GM19239 (cell line): ENCODE results near the gene PDLIM3.
A peak's percentile ranks its signal among the peaks of the same experiment; 100 is the strongest.

Experiments
- DNase-seq: peaks from one replicate; pipeline ENCODE4 v3.0.0; 2011; ENCODE audit warnings: low spot score; ENCODE audit not compliant: insufficient read length
- FAIRE-seq: peaks from 2 replicates; lab custom pipeline; 2011; peaks lifted over from hg19 to GRCh38; lab: Jason Lieb, UNC

Gene PDLIM3, protein sequence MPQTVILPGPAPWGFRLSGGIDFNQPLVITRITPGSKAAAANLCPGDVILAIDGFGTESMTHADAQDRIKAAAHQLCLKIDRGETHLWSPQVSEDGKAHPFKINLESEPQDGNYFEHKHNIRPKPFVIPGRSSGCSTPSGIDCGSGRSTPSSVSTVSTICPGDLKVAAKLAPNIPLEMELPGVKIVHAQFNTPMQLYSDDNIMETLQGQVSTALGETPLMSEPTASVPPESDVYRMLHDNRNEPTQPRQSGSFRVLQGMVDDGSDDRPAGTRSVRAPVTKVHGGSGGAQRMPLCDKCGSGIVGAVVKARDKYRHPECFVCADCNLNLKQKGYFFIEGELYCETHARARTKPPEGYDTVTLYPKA

DNA sequence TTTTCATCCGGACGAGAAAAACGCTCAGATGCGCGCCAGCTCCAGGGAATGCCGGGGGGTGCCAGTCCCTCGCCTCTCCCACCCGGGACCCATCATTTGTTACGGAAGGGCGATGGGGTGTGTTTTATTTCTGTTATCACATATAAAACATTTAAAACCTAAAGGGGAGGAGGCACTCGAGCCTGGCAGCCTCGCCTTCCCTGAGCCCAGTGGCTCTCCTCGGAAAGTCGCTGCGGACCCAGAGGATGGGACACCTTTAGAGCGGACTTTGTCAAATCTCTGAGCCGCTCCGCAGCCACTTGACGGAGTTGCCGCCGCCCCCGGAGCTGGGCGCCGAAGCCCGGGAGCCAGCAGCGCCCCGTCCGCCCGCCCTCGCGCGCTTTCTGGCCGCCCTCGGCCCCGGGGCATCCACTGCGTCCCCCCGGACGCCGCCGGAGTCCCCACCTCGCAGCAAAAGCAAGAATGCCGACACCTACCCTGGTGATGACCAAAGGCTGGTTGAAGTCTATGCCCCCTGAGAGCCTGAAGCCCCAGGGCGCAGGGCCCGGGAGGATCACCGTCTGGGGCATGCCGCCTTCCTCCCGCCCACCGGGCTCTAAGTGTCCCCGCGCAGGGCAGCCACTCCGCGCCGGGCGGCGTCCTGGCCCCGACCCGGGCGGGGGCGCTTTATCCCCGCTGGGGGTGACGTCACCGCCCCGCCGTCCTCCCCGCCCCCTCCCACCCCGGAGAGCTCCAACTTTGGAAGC lies at the start of gene PDLIM3:
TSS of gene PDLIM3 (minus strand) at position 642 of the 746 bp plus-strand sequence. CDS start at position 569, 73 bp downstream.
- FAIRE-seq (no peak), DNase-seq (no peak)

DNA sequence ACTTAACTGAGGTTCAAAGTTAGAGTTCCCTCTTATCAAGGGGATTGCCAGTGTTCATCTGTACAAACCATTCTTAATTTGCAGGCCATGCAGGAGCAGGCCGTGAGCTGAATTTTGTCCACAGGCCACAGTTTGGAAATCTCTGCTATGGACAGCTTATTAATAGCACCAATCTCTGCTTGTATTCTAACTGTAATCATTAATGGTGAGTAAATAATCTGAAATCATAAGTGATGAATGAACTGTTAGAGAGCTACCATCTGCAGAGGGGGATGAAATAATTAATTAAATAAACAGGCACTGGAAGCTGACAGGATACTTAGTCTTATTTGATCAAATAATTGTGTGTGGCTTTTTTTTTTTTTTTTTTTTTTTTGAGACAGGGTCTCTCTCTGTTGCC lies 48.5 kb upstream of the PDLIM3 start:
- DNase-seq (no peak), FAIRE-seq (no peak)

DNA sequence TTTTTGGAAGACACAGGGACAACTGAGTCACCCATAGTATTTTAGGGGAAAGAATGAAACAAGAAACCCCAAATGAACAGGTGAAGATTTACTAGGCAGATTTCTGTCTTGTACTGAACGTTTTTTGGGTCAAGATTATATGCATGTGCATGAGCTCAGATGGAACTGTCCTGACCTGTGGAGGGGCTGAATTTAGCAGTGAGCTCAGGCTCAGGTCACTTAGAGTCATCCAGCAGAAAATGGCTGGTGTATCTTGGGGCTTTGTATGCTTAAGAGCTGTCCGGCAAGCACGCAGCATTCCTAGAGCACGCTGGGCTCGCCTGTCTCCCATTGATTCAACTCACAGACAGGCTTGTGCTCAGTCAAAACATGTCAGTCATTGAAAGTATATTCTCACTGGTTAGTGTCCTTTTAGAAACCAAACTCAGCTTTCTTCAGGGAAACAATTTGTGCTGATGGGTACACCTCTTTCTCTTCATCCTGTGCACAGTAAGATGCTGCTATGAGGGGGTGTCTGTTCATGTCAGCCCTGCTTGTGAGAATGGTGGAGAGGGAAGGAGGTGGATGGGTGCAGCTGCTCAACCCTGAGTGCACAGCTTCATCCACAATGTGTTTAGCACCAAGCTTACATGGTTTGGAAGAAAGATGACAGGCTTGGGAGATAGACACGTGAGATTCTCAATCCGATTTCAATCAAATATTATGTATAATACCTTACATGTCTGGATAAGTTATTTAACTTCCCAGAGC lies 47.5 kb upstream of the PDLIM3 start:
- FAIRE-seq = no peak
- no peak for DNase-seq

DNA sequence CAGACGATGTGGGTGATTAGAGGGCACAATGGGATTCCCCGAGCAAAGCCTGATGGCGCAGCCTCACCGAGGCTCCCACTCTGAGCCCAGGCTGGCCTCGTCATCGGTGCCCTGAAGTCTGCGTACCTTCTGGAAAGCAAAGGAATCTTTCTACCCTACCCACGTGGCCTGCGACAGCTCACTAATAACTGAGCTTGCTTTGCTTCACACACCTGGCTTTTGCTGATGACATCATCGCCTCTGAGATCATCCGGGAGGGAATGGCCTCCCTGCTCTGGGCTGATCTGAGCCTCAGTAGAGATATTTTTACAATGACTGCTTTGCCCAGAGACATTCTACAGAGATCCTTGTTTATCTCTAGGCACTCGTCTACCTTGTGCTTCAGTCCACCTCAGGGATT lies 45.4 kb upstream of the PDLIM3 start:
- DNase-seq = no peak
- no peak for FAIRE-seq

DNA sequence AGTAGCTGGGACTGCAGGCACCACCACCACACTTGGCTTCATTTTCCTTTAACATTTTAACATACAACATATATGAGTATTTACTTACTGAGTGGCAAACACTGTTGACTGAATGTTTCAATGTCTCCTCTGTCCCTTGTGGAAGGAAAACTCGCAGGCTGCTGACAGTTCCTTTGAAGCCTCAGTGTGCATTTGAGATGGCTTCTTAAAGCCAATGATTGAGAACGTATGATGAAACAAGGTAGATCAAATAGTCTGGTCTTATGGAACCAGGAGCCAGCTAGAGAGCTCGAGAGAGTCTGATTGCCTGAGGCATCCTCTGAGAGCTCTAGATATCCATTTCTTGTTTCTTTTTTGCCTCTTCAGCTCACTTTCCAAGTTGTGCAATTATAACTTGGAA lies 43.0 kb upstream of the PDLIM3 start:
- FAIRE-seq (no peak), DNase-seq (no peak)

DNA sequence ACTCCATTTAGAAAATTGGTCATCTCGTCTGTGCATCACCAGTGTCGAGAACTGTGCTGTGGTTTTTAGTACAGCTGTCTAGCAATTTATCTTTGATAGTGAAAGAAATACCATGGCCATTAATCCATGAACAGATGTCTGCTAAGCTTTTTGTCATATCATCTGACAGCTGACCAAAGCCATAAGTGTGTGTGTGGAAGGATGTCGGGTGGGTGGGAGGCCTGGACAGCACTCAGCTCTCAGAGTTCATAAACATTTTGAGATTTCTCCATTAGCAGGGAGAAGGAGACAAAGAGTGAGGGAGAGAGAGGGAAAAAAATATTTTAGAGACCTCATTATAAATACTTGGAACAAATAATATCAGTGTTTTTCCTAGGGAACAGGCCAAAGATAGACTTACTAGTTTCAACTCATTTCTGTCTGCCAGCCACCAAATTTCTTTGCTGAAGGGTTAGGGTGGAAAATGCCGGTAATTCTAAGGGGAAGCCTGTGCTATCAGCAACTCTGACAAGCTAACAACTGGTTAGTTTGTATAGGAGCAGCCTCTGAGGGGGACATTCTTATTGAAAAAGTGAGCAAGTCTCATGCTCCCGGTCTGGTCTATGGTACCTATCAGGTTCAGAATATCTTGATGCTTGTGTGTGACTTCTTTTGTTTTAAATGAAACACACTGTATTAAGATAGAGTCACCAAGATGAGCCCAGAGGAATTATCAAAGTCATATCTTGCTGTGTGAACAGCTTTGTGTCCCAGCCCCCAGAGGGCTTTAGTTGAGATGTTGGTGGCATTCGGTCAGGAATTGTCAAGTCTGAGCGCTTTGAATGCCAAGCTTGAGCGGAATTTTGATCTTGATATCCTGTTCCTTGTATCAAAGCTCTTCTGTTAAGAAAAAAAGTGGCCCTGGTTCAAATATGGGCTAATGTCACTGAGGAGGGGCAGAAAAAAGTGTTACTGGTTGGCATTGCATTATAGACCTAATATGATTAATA lies 41.9 kb upstream of the PDLIM3 start:
- FAIRE-seq (peak; percentile 14), DNase-seq (no peak)

DNA sequence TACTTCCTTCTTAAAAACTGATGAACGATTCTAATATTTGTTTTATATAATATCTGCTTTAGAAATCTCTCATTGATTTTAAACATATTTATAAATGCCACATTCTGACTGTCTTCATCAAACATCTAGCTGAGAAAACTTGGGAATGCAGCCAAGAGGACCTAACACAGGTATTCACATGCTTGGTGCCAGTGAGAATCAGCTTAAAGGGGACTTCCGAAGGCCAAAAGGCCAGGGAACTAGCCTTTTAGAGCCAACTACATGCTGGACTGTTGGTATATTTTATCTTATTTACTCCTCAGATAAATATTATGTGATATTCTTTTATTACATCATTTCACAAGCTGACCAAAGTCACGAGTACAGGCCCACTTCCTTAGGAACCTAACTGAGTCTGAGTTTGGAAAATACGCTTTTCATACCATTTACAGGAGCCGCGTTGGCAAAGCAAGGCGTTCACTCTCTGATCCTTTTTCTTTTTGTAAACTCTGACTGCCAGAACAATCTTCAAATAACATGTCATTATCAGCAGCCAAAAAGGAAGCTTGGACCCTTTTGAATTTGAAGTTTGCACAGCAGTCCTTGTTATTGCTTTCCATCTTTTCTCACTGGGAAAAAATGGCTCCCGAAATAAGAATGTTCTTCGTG lies 41.1 kb upstream of the PDLIM3 start:
- no peak for DNase-seq
- no peak for FAIRE-seq

DNA sequence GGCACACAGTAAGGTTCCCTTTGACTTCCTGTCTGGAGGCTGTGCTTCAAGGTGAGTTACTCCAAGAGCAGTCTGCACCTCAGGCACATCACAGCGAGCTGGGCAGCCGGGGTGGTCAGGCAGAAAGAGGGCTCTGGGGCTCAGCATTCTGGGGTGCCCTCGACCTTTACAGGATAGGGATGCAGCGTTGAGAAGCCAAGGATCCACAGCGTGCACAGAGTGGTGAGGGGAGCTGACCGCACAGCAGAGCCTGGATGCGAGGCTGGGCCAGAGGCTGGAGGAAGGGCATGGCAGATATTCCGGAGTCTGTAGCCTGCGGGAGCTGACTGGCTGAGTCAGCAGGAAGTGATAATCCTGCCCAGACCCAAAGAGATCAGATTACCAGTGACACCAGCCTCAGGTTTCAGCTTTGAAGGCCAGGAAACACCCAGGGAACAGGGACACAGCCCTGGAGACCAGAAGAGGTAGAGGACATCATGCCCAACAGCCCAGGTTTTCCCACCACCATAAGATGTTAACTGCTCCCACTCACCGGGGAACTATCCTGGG lies 38.4 kb upstream of the PDLIM3 start:
- no peak for FAIRE-seq

DNA sequence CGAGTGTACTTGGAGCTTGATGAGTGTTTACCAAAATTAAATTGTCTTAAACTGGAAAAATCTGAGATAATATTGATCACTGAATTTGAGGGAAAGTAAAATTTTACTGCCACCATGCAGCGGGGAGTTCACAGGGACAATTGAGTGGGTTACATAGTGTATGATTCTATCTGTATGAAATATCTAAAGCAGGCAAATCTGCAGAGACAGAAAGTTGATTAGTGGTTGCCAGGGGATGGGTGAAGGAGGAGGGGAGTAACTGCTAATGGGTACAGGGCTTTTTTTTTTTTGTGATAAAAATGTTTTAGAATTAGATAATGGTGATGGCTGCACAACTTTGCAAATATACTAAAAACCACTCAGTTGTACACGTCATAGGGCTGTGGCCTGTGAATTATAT lies 35.4 kb upstream of the PDLIM3 start:
- DNase-seq (no peak), FAIRE-seq (no peak)

More for the DNA sequence above, 38.4 kb upstream of the PDLIM3 start:
- DNase-seq = no peak

DNA sequence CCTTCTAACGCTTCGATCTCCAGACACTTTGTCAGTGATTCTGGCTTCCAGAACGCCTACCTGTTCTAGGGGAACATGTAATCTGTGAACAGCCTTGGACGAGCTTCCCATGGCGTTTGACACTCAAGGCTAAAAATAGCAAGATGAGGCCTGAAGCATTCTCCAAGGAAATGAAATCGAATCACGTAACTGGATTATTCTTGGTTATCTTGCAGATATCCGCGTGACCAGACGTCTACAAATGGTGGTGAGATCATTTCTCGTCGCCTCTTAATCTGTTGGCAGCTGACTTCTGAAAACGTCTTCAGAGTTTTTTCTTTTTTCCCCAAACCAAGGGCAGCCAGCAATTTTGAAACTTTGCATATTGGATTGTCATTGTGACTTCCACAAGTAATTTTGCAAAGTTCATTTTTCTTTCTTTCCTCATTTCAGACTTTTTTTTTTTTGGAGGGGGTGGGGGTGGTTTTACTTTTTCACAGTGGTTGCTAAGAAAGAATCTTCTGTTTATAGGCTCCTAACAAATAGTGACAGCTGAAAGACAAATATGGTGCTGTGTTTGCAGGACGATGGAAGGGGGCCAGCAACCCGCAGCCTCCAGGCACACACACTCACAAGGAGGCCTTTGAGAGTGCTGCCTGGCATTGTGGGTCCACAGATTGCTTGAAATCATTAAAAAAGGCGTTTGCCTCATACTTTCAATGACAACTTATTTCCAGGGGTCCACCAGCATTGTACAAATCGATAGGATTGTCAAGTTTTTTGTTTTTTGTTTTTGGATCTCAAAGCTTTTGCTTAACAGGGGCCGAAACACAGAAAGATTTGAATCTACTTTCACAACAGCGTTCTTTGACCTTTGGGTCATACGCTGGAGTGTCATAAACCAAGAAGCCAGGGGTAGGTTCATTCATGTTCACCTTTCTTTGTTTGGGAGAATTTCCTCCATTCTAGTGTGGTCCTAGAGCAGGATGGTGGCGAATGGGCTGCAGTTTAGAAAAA lies 32.4 kb upstream of the PDLIM3 start:
- DNase-seq (no peak), FAIRE-seq (no peak)

DNA sequence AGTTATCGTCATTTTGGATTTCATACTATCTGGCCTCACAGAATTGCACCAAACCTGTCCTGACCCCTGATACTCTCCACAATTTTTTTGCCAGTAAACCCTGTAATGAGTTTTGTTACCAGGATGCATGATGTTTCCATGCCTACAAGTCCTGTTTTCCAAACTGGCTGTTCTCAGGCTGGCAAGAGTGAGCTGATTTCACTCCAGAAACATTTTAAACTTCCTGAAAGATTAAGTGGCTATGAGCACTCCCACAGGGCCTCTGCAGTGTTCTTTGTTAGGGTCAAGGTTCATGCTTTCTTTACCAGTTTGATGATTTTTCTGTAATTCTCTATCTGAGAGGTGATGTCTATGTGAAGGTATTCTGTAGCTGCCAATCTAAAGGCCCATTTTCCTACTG lies 31.7 kb upstream of the PDLIM3 start:
- DNase-seq (no peak), FAIRE-seq (no peak)

DNA sequence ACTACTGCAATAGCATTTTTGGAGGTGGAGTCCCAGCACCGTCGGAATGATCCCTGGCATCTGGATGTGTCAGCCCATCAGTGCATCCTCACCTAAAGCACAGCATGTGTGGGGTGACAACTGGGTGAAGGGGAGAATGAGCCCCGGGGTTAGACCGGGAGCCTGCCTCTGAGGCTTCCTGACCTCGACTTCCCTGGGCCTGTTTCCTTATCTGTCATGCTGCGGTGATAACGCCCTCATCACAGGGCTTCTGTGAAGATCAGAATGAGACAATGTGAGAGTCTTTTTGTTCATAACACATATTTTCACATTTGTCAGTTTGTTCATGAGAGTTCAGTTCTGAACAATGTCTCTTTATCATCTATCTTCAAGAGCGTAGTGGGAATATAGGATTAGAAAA lies 31.1 kb upstream of the PDLIM3 start:
- DNase-seq (no peak), FAIRE-seq (no peak)

DNA sequence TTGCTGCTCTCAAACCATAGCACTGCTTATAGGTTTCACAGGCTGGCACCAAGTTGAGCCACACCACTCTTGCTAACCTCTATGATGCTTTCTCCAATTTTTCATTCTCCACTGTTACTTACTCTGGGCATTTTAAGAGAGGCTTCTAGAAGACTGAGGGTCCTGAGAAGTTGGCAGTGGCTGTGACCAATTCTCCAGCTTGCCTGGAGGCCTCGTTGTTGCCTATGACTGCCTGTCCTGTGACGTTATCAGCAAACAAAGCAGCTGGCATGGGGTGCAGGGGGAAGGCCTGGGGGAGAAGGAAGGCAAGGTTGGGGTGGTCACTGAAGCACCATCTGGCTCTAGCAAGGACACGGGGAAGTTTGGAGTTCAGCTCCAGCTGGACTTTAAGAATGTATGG lies 30.4 kb upstream of the PDLIM3 start:
- no peak for FAIRE-seq
- no peak for DNase-seq

DNA sequence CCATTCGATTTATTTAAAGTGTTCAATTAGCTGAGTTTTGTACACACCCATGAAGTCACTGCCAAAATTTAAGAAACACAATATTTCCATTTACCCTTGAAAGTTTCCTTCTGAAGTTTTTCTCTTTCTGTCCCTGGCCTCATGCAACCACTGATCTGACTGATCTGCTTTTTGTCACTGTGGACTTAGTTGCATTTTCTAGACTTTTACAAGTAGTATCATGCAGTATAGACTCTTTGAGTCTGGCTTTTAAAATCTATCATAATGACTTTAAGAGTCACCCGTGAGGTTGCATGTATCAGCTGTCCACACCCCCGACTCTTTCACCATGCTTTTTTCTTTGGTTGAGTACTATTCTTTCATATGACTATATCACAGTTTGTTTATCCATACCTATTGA lies 29.0 kb upstream of the PDLIM3 start:
- FAIRE-seq = no peak
- no peak for DNase-seq

DNA sequence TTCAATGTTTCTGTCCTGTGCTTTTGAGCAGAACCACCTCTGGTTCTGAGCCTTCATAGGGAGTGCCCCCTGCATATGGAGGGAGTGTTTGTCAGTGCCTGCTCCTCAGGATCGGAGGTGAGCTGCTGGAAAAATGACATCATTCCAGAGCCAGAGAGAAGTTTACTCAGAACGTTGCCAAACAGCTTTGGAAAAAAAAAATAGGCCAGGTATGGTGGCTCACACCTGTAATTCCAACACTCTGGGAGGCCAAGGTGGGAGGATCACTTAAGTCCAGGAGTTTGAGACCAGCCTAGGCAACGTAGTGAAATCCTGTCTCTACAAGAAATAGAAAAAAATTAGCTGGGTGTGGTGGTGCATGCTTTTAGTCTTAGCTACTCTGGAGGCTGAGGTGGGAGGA lies 27.2 kb upstream of the PDLIM3 start:
- DNase-seq (no peak), FAIRE-seq (no peak)

DNA sequence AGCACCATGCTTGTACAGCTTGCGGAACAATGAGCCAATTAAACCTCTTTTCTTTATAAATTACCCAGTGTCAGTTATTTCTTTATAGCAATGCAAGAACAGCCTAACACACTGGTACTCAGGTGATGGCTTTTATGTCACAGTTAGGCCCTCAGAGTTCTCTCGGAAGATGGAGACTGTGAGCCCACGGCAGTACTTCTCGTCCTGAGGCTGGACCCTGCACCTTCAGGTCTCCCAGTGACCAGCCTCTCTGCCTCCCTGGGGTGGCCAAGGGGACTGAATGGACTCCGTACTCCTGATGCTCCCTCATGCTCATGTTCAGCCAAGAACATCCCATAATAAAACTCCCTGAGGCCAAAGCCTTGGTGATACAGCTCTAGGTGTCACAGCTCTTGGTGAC lies 25.0 kb upstream of the PDLIM3 start:
- FAIRE-seq (no peak), DNase-seq (no peak)

DNA sequence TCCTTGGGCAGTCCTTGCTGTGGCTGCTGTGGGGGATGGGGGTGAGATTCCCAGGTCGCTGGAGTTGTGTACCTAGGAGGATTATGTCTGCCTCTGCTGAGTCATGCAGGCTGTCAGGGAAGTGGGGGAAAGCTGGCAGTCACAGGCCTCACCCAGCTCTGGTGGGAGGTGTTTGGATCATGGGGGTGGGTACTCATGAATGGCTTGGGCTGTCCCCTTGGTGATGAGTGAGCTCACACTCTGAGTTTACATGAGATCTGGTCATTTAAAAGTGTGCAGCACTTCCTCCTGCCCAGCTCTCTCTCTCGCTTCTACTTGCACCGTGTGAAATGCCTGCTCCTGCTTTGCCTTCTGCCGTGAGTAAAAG lies 24.6 kb upstream of the PDLIM3 start:
- no peak for DNase-seq

More for the DNA sequence above, 24.6 kb upstream of the PDLIM3 start:
- FAIRE-seq = no peak
